Aorta (tissue), 5 donors: ENCODE data around the gene ETV7. TPM values are rescaled to one million over a fixed set of nuclear protein-coding genes. Genes with fewer than 3 reads are reported as not detected.
"Not testable (repeated sequence)": the region's sequence is repeated elsewhere in the genome, so short reads cannot be mapped to it uniquely, and the experiment has no call there.

Experiments used
- ATAC-seq: fragments of 200-7000 bp; cut with Tn5 transposase; one replicate; pipeline ENCODE4 v1.9.1; 2022; ENCODE audit warnings: moderate library complexity; ENCODE audit not compliant: low FRiP score
- DNase-seq, 2 donors: peaks; one replicate each; pipeline ENCODE4 v3.0.0-alpha.2; 2020
- H3K27ac ChIP-seq, 2 donors: one replicate each; pipeline ENCODE4 v1.5.1; 2013; ENCODE audit warnings: low read length in 2 of 2, mild to moderate bottlenecking in 2 of 2, moderate library complexity in 2 of 2, control low read depth in 1 of 2, inconsistent platforms in 1 of 2, low read depth in 1 of 2
- H3K27me3 ChIP-seq, 2 donors: one replicate each; pipeline ENCODE4 v1.6.1; 2013; ENCODE audit warnings: control low read depth in 1 of 2, low read length in 1 of 2, mild to moderate bottlenecking in 1 of 2, moderate library complexity in 1 of 2; ENCODE audit not compliant: insufficient read depth in 2 of 2, control insufficient read depth in 1 of 2
- H3K36me3 ChIP-seq, 2 donors: one replicate each; pipeline ENCODE4 v1.6.1; 2013; ENCODE audit warnings: control low read depth in 1 of 2, low read length in 1 of 2, mild to moderate bottlenecking in 1 of 2; ENCODE audit not compliant: insufficient read depth in 2 of 2, control insufficient read depth in 1 of 2
- H3K4me1 ChIP-seq, 2 donors: one replicate each; pipeline ENCODE4 v1.6.1; 2013; ENCODE audit warnings: low read length in 2 of 2, control low read depth in 1 of 2, mild to moderate bottlenecking in 1 of 2, moderate library complexity in 1 of 2; ENCODE audit not compliant: insufficient read depth in 2 of 2, control insufficient read depth in 1 of 2
- H3K4me3 ChIP-seq, 2 donors: one replicate each; pipeline ENCODE4 v1.5.1; 2013; ENCODE audit warnings: low read length in 2 of 2, control low read depth in 1 of 2, mild to moderate bottlenecking in 1 of 2
- H3K9me3 ChIP-seq: one replicate; pipeline ENCODE4 v1.6.1; 2013; ENCODE audit warnings: mild to moderate bottlenecking, low read length; ENCODE audit not compliant: control insufficient read depth
- WGBS, 2 donors: extraction: QIAGEN DNeasy Blood & Tissue Kit; methylation state at CpG; one replicate each; pipeline ENCODE4 v1.1.7; 2013; 5-methylcytosine and 5-hydroxymethylcytosine counted together
- intact Hi-C, 2 donors: fragments of 100-400 bp; cut with DNase I; formaldehyde crosslinking; loops; one replicate each; pipeline versions ENCODE4 v1.14.2 to v1.15.0; 2022
- polyA plus RNA-seq, 2 donors: library from polyadenylated mRNA; stranded (reverse); fragments of 200-250 nt; gene quantifications; one replicate each; pipeline ENCODE4 v1.2.3, GENCODE V29; 2013
- total RNA-seq, 2 donors: library from RNA; stranded (reverse); fragmentation: NEBNext Ultra II Directional; extraction: Animal tissue kit (Norgen Biotek cat#: 25700); gene quantifications; one replicate each; pipeline ENCODE4 v1.2.1, GENCODE V29; 2021
- donor health status: healthy with polysubstance abuse.
- donor health status: Bipolar disorder and iron deficiency.
- donor health status: DM: no; HTN: no; CAD: no.
- donor health status: DM: no; HTN: no; CAD: no.
- donor health status: DM: yes; HTN: yes; CAD: no.

The ETV7 gene
- total and polyA plus RNA-seq, 4 donors = 2.2 to 5.4 (median 3.1) TPM

DNA sequence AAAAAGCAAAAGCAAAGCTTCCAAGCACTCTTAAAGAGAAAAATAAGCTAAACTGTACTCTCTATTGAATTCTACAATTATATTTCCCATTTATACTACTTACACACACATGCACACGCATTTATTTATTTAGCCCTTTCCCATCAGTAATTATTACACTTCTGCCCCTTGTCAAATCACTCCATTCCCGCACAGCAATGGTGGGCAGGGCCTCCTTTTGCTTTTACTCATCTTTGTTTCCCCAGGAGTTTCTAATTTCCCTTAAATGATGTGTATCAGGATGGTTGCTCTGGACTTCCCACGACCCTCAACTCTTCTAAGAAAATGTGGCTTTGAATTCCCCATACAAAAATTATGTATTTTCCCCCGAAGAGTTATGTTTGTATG lies 35.2 kb upstream of the ETV7 start:
- no peaks in the 10 kb centered on the region for H3K27me3 ChIP-seq
- WGBS, 2 donors = 3 to 7% methylated on average over 4 of the region's 4 CpGs
- no peaks in the 10 kb centered on the region for H3K36me3 ChIP-seq
- intact Hi-C loops = loop anchor here in 1 of 2 donors (1.0 to 10.0 kb wide), 3 partner anchors 20 to 262 kb away; partner anchors contain the start of genes KCTD20, PXT1 and SRSF3
- peak overlapping the region; percentile 36 to 52 for H3K4me3 ChIP-seq
- no peaks in the 10 kb centered on the region for H3K4me1 ChIP-seq
- ATAC-seq = no peak
- no peak for DNase-seq
- peak overlapping the region in 1 of 2 donors; percentile 43 for H3K27ac ChIP-seq
- H3K9me3 ChIP-seq = no peaks in the 10 kb centered on the region

- intact Hi-C loops = no loop called here
Measured at GRCh38 chr6:36419310-36419709, 31.8 kb upstream of the ETV7 start.

DNA sequence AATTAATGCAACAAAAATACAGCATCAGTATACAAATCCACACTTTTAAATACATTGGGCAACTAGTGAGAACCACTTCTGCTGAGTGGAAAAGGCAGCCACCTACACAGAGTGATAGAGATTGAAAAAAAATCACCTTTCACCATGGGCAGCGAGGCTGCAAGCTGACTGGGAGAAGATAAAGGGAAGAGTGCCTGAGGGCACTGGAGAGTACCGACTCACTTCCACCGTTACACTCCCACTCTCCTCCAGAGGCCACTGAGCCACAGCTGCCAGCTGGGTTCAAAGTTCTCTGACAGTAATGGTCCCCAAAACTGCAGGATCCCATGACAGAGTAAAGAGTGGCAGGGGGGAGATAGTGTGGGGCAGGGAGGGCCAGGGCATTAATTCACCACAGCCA lies 31.1 kb upstream of the ETV7 start:
- intact Hi-C loops = no loop called here
- no peak for ATAC-seq
- WGBS, 2 donors = 94 to 95% methylated on average over 3 of the region's 3 CpGs
- DNase-seq = no peak
- H3K27me3 ChIP-seq = no peaks in the 10 kb centered on the region
- no peaks in the 10 kb centered on the region for H3K4me1 ChIP-seq
- H3K4me3 ChIP-seq = no peak overlapping the region
- no peaks in the 10 kb centered on the region for H3K36me3 ChIP-seq
- H3K27ac ChIP-seq = no peak overlapping the region
- no peaks in the 10 kb centered on the region for H3K9me3 ChIP-seq

More at GRCh38 chr6:36419310-36419709, 31.8 kb upstream of the ETV7 start:
- DNase-seq (no peak), ATAC-seq (no peak)
- Histone ChIP-seq H3K36me3 (no peaks in the 10 kb centered on the region), H3K27me3 (no peaks in the 10 kb centered on the region), H3K9me3 (no peaks in the 10 kb centered on the region), H3K4me3 (no peak overlapping the region), H3K4me1 (no peaks in the 10 kb centered on the region), H3K27ac (no peak overlapping the region)
- WGBS, 2 donors = 88 to 89% methylated on average over 1 of the region's 1 CpG

- H3K4me1 ChIP-seq = no peaks in the 10 kb centered on the region
- intact Hi-C loops = no loop called here
Measured at GRCh38 chr6:36414481-36414880, 27.0 kb upstream of the ETV7 start.

GRCh38 chr6:36413489-36414480 lies 26.3 kb upstream of the ETV7 start:
- 91 to 92% methylated on average over 4 of the region's 4 CpGs for WGBS, 2 donors
- ATAC-seq (no peak), DNase-seq (no peak)
- Histone ChIP-seq H3K27me3 (no peaks in the 10 kb centered on the region), H3K36me3 (no peaks in the 10 kb centered on the region), H3K4me3 (no peak overlapping the region), H3K27ac (no peak overlapping the region), H3K4me1 (no peaks in the 10 kb centered on the region), H3K9me3 (no peaks in the 10 kb centered on the region)
- intact Hi-C loops = no loop called here

More at GRCh38 chr6:36414481-36414880, 27.0 kb upstream of the ETV7 start:
- Histone ChIP-seq H3K36me3 (no peaks in the 10 kb centered on the region), H3K9me3 (no peaks in the 10 kb centered on the region), H3K4me3 (no peak overlapping the region), H3K27ac (no peak overlapping the region), H3K27me3 (no peaks in the 10 kb centered on the region)
- ATAC-seq (no peak), DNase-seq (no peak)
- 42 to 48% methylated on average over 1 of the region's 1 CpG for WGBS, 2 donors

GRCh38 chr6:36409718-36410117 lies 22.2 kb upstream of the ETV7 start:
- ATAC-seq, H3K27ac ChIP-seq, H3K4me1 ChIP-seq, H3K27me3 ChIP-seq, H3K36me3 ChIP-seq, H3K9me3 ChIP-seq, DNase-seq, H3K4me3 ChIP-seq, intact Hi-C loops: not testable (repeated sequence)
- 75 to 83% methylated on average over 5 of the region's 5 CpGs for WGBS, 2 donors

DNA sequence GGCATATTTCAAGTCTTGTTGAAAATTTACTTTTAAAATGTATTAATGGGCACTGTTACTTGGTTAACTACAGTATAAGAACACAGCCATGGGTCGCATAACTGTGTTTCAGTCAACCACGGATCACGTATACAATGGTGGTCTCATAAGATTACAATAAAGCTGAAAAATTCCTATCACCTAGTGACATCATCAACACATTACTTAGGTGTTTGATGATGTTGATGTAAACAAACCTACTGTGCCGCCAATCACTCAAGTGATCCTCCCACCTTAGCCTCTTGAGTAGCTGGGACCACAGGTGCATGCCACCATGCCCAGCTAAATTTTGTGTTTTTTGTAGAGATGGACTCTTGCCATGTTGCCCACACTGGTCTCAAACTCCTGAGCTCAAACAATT lies 16.7 kb upstream of the ETV7 start:
- no peak overlapping the region for H3K27ac ChIP-seq
- H3K4me1 ChIP-seq = no peaks in the 10 kb centered on the region
- H3K4me3 ChIP-seq = no peak overlapping the region
- H3K27me3 ChIP-seq = no peaks in the 10 kb centered on the region
- no peaks in the 10 kb centered on the region for H3K36me3 ChIP-seq
- ATAC-seq = no peak
- 93 to 95% methylated on average over 4 of the region's 4 CpGs for WGBS, 2 donors
- no peak for DNase-seq
- H3K9me3 ChIP-seq = no peaks in the 10 kb centered on the region
- intact Hi-C loops = no loop called here

GRCh38 chr6:36402481-36402880 lies 15.0 kb upstream of the ETV7 start:
- DNase-seq (no peak), ATAC-seq (no peak)
- WGBS, 2 donors = 87 to 90% methylated on average over 3 of the region's 3 CpGs
- Histone ChIP-seq H3K27ac (no peak overlapping the region), H3K36me3 (no peaks in the 10 kb centered on the region), H3K27me3 (no peaks in the 10 kb centered on the region), H3K9me3 (no peaks in the 10 kb centered on the region), H3K4me3 (no peak overlapping the region), H3K4me1 (no peaks in the 10 kb centered on the region)
- intact Hi-C loops = no loop called here

- Histone ChIP-seq H3K4me1 (no peaks in the 10 kb centered on the region), H3K27ac (no peak overlapping the region), H3K4me3 (no peak overlapping the region), H3K36me3 (no peaks in the 10 kb centered on the region), H3K27me3 (no peaks in the 10 kb centered on the region), H3K9me3 (no peaks in the 10 kb centered on the region)
- intact Hi-C loops = no loop called here
- DNase-seq (no peak), ATAC-seq (no peak)
- 85 to 86% methylated on average over 1 of the region's 1 CpG for WGBS, 2 donors
Measured at GRCh38 chr6:36399970-36400369, 12.5 kb upstream of the ETV7 start.
